WI38 (cell line): ENCODE data around the gene TM9SF2.

Experiments used
- H3K4me3 ChIP-seq: 2 replicates; pipeline ENCODE4 v1.5.1; 2011; ENCODE audit warnings: low read depth, mild to moderate bottlenecking, control low read depth, low read length
- CTCF ChIP-seq: IDR thresholded peaks from 2 replicates; pipeline ENCODE4 v1.5.1; 2012; ENCODE audit warnings: low read depth, mild to moderate bottlenecking, control low read depth, low read length

Gene TM9SF2

GRCh38 chr13:99522298-99522697 lies 21.0 kb downstream of the TM9SF2 start:
- no peak overlapping the region for H3K4me3 ChIP-seq
- no peak for TF ChIP-seq CTCF

GRCh38 chr13:99523838-99524237 lies 22.6 kb downstream of the TM9SF2 start:
- H3K4me3 ChIP-seq: no peak overlapping the region

GRCh38 chr13:99525967-99526366 lies 24.7 kb downstream of the TM9SF2 start:
- TF ChIP-seq CTCF: no peak
- no peak overlapping the region for H3K4me3 ChIP-seq

More at GRCh38 chr13:99523838-99524237, 22.6 kb downstream of the TM9SF2 start:
- TF ChIP-seq CTCF: no peak

GRCh38 chr13:99526549-99526948 lies 25.3 kb downstream of the TM9SF2 start:
- no peak overlapping the region for H3K4me3 ChIP-seq
- no peak for TF ChIP-seq CTCF

GRCh38 chr13:99527301-99527700 lies 26.0 kb downstream of the TM9SF2 start:
- H3K4me3 ChIP-seq: no peak overlapping the region
- no peak for TF ChIP-seq CTCF

GRCh38 chr13:99528547-99528946 lies 27.3 kb downstream of the TM9SF2 start:
- no peak overlapping the region for H3K4me3 ChIP-seq
- TF ChIP-seq CTCF: no peak

GRCh38 chr13:99536023-99536422 lies 34.8 kb downstream of the TM9SF2 start:
- no peak overlapping the region for H3K4me3 ChIP-seq
- TF ChIP-seq CTCF: no peak
